ENCODE results near the gene MAL.

MAL gene

GRCh38 chr2:95050385-95051300 is 25.1 kb downstream of the MAL start:
- no peak for DNase-seq

GRCh38 chr2:95051626-95052025 is 26.1 kb downstream of the MAL start:
- no peak for DNase-seq

GRCh38 chr2:95052307-95052706 is 26.8 kb downstream of the MAL start:
- DNase-seq = no peak

GRCh38 chr2:95052804-95053479 is 27.4 kb downstream of the MAL start:
- no peak for DNase-seq

GRCh38 chr2:95053543-95053942 is 28.0 kb downstream of the MAL start:
- no peak for DNase-seq

- no peak for DNase-seq
Measured at GRCh38 chr2:95054016-95054415, 28.5 kb downstream of the MAL start.

GRCh38 chr2:95055262-95055661 is 29.8 kb downstream of the MAL start:
- DNase-seq = no peak

- no peak for DNase-seq
Measured at GRCh38 chr2:95056044-95056443, 30.5 kb downstream of the MAL start.

GRCh38 chr2:95056461-95057459 is 31.3 kb downstream of the MAL start:
- DNase-seq = no peak

GRCh38 chr2:95057535-95058370 is 32.2 kb downstream of the MAL start:
- no peak for DNase-seq

GRCh38 chr2:95058466-95058988 is 33.0 kb downstream of the MAL start:
- DNase-seq = no peak

- no peak for DNase-seq
Measured at GRCh38 chr2:95058989-95059641, 33.6 kb downstream of the MAL start.

- DNase-seq = no peak
Measured at GRCh38 chr2:95059656-95060370, 34.3 kb downstream of the MAL start.

- no peak for DNase-seq
Measured at GRCh38 chr2:95060446-95061118, 35.1 kb downstream of the MAL start.

GRCh38 chr2:95061119-95061512 is 35.6 kb downstream of the MAL start:
- DNase-seq = no peak

- no peak for DNase-seq
Measured at GRCh38 chr2:95061601-95062183, 36.2 kb downstream of the MAL start.

- no peak for DNase-seq
Measured at GRCh38 chr2:95062242-95063085, 37.0 kb downstream of the MAL start.

Measured in NCI-H446 (cell line).